HL-60 (cell line): ENCODE data around the gene UQCR11.

Experiments used
- DNase-seq, 2 experiments: peaks; one replicate each; pipeline ENCODE4 v3.0.0-alpha.2; 2010 to 2020; ENCODE audit warnings: low read depth in 1 of 2, low spot score in 1 of 2
- H3K27ac ChIP-seq: fragments of 250-450 bp; sonication (Bioruptor Pico); replicated peaks from 2 replicates; pipeline ENCODE4 v1.5.1; 2020; ENCODE audit warnings: mild to moderate bottlenecking, moderate library complexity
- H3K27me3 ChIP-seq: fragments of 250-450 bp; sonication (Bioruptor Pico); 2 replicates; pipeline ENCODE4 v1.5.1; 2021; ENCODE audit warnings: mild to moderate bottlenecking, moderate library complexity; ENCODE audit not compliant: insufficient read depth, poor library complexity, severe bottlenecking
- H3K4me3 ChIP-seq: replicated peaks from 2 replicates; pipeline ENCODE4 v1.5.1; 2011; ENCODE audit warnings: mild to moderate bottlenecking, control low read depth, low read length; ENCODE audit not compliant: insufficient read depth
- GABPA ChIP-seq: IDR thresholded peaks from 2 replicates; pipeline ENCODE4 v1.6.1; 2012; ENCODE audit warnings: low read depth
- POLR2AphosphoS5 ChIP-seq: IDR thresholded peaks from 2 replicates; pipeline ENCODE4 v1.6.1; 2012; ENCODE audit warnings: low read depth
- SPI1 ChIP-seq: IDR thresholded peaks from 2 replicates; pipeline ENCODE4 v1.6.1; 2012; ENCODE audit warnings: low read depth, mild to moderate bottlenecking, borderline replicate concordance
- TF ChIP-seq, protein P1 (sequence below): IDR thresholded peaks from 2 replicates; pipeline ENCODE4 v1.6.1; 2012; ENCODE audit warnings: low read depth; ENCODE audit not compliant: insufficient replicate concordance
- TF ChIP-seq, protein P2 (sequence below): IDR thresholded peaks from one replicate; pipeline ENCODE4 v1.5.1; 2011; ENCODE audit warnings: low read length, control low read depth, inconsistent platforms; ENCODE audit not compliant: insufficient read depth

The UQCR11 gene

DNA sequence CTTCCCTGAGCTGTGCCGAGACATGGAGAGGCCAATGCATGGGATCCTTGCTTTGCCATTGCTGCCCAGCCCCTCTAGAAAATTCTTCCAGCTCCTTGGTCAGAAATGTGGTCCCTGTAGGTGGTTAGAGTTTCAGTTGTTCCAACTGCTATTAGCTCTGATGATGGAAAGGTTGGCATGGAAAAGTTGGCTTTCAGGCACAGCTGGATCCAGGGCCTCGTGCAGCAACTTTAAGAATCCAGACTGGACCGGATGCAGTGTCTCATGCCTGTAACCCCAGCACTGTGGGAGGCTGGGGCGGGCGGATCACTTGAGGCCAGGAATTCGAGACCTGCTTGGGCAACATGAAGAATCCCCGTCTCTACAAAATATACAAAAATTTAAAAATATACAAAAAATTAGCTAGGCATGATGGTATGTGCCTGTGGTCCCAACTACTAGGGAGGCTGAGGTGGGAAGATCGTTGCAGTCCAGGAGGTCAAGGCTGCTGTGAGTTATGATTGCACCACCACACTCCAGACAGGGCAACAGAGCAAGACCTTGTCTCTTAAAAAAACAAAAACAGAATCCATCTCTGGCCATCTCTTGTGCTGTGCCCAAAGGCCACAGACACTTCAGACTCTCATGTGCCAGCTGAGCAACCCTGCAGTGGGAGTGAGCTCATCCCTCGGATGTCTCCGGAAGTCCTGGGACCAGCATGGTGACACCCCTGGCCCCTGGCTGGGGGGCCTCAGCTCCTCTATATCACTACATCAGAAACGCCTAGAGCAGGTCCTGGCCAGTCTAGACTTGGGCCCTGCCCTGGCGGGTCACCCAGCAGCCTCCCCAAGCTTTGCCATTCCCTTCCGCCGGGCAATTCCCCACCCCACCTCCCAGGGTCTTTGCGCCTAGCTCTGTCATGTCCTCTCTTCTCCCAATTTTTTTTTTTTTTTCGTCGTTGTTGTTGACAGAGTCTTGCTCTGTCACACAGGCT is 53.9 kb downstream of the UQCR11 start:
- TF ChIP-seq SPI1 = no peak
- TF ChIP-seq, protein P1, sequence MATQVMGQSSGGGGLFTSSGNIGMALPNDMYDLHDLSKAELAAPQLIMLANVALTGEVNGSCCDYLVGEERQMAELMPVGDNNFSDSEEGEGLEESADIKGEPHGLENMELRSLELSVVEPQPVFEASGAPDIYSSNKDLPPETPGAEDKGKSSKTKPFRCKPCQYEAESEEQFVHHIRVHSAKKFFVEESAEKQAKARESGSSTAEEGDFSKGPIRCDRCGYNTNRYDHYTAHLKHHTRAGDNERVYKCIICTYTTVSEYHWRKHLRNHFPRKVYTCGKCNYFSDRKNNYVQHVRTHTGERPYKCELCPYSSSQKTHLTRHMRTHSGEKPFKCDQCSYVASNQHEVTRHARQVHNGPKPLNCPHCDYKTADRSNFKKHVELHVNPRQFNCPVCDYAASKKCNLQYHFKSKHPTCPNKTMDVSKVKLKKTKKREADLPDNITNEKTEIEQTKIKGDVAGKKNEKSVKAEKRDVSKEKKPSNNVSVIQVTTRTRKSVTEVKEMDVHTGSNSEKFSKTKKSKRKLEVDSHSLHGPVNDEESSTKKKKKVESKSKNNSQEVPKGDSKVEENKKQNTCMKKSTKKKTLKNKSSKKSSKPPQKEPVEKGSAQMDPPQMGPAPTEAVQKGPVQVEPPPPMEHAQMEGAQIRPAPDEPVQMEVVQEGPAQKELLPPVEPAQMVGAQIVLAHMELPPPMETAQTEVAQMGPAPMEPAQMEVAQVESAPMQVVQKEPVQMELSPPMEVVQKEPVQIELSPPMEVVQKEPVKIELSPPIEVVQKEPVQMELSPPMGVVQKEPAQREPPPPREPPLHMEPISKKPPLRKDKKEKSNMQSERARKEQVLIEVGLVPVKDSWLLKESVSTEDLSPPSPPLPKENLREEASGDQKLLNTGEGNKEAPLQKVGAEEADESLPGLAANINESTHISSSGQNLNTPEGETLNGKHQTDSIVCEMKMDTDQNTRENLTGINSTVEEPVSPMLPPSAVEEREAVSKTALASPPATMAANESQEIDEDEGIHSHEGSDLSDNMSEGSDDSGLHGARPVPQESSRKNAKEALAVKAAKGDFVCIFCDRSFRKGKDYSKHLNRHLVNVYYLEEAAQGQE = no peak
- TF ChIP-seq GABPA = no peak
- TF ChIP-seq, protein P2, sequence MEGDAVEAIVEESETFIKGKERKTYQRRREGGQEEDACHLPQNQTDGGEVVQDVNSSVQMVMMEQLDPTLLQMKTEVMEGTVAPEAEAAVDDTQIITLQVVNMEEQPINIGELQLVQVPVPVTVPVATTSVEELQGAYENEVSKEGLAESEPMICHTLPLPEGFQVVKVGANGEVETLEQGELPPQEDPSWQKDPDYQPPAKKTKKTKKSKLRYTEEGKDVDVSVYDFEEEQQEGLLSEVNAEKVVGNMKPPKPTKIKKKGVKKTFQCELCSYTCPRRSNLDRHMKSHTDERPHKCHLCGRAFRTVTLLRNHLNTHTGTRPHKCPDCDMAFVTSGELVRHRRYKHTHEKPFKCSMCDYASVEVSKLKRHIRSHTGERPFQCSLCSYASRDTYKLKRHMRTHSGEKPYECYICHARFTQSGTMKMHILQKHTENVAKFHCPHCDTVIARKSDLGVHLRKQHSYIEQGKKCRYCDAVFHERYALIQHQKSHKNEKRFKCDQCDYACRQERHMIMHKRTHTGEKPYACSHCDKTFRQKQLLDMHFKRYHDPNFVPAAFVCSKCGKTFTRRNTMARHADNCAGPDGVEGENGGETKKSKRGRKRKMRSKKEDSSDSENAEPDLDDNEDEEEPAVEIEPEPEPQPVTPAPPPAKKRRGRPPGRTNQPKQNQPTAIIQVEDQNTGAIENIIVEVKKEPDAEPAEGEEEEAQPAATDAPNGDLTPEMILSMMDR = no peak
- no peak for TF ChIP-seq POLR2AphosphoS5
- H3K27ac ChIP-seq = no peak overlapping the region
- H3K27me3 ChIP-seq = no peaks in the 10 kb centered on the region

GRCh38 chr19:1549332-1549945 is 55.8 kb downstream of the UQCR11 start:
- DNase-seq = no peak
- Histone ChIP-seq H3K4me3 (no peak overlapping the region), H3K27ac (no peak overlapping the region), H3K27me3 (peaks cover 3% of the 10 kb centered on the region)
- TF ChIP-seq, protein P1 = no peak
- no peak for TF ChIP-seq SPI1
- no peak for TF ChIP-seq POLR2AphosphoS5
- no peak for TF ChIP-seq GABPA
- TF ChIP-seq, protein P2 = no peak

More for the DNA sequence above, 53.9 kb downstream of the UQCR11 start:
- no peak overlapping the region for H3K4me3 ChIP-seq
- DNase-seq = no peak
